BLaER1 (cell line): ENCODE data around the gene UQCRH.

Experiments used
- H3K27ac ChIP-seq: shearing (Covaris generic); formaldehyde crosslinking; 2 replicates; pipeline ENCODE4 v1.8.1; 2022
- H3K27me3 ChIP-seq: shearing (Covaris generic); formaldehyde crosslinking; 2 replicates; pipeline ENCODE4 v1.8.1; 2022
- H3K36me3 ChIP-seq: shearing (Covaris generic); formaldehyde crosslinking; 2 replicates; pipeline ENCODE4 v1.8.1; 2022
- H3K4me1 ChIP-seq: shearing (Covaris generic); formaldehyde crosslinking; 2 replicates; pipeline ENCODE4 v1.8.1; 2022
- H3K4me2 ChIP-seq: shearing (Covaris generic); formaldehyde crosslinking; 2 replicates; pipeline ENCODE4 v1.8.1; 2022
- H3K4me3 ChIP-seq: shearing (Covaris generic); formaldehyde crosslinking; 2 replicates; pipeline ENCODE4 v1.8.1; 2022
- H3K9ac ChIP-seq: shearing (Covaris generic); formaldehyde crosslinking; 2 replicates; pipeline ENCODE4 v1.8.1; 2022
- H3K9me3 ChIP-seq: shearing (Covaris generic); formaldehyde crosslinking; 2 replicates; pipeline ENCODE4 v1.8.1; 2022
- H4K20me1 ChIP-seq: shearing (Covaris generic); formaldehyde crosslinking; 2 replicates; pipeline ENCODE4 v1.8.1; 2022
- Cebpa-rat ChIP-seq: shearing (Covaris generic); IDR thresholded peaks from 2 replicates; pipeline ENCODE4 v1.8.1; 2022

Gene UQCRH

DNA sequence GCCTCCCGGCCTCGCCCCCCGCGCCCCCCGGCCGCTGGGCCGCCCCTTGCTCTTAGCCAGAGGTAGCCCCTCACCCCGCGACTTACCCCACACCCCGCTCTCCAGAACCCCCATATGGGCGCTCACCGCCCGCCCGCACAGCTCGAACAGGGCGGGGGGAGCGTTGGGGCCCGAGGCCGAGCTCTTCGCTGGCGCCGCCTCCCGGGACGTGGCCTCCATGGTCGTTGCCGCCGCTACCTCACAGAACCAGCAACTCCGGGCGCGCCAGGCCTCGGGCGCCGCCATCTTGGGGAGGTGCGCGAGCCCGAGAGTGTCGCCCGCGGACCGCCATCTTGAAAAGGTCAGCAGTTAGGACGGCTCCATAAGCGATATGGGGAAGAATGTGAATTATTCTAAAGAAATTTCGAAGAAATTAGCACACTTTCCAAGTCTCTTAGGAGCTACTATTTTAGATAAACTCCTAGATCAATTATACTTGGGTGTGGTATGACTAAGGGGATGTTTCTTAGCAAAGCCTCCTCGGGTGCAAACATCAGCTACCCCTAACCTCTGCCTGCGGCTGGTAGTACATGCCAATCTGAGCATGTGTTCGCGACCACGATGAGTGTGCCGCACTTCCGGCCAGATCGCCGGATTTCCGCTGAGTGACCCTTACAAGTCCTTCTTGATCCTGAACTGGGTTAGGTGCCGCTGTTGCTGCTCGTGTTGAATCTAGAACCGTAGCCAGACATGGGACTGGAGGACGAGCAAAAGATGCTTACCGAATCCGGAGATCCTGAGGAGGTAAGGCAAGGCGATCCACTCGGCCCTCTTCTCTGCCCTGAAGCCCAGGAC, at the start of gene UQCRH, which contains the start of gene LRRC41:
UQCRH (plus strand) TSS at position 661 of the 834 bp plus-strand sequence; CDS start at position 730, 69 bp downstream.
LRRC41 (minus strand) TSS at position 579 of the 834 bp plus-strand sequence; CDS start at position 285, 294 bp downstream.
- H3K4me1 ChIP-seq = peaks cover 55% of the 10 kb centered on the region
- TF ChIP-seq Cebpa-rat = no peak
- H3K9ac ChIP-seq = peak within 1 kb of the TSS; percentile 100
- peak within 1 kb of the TSS; percentile 94 for H3K4me2 ChIP-seq
- H3K36me3 ChIP-seq = peaks cover 30% of the 10 kb centered on the region
- H3K27me3 ChIP-seq = no peaks in the 10 kb centered on the region
- H3K27ac ChIP-seq = peak within 1 kb of the TSS; percentile 99
- H3K9me3 ChIP-seq = no peaks in the 10 kb centered on the region
- H3K4me3 ChIP-seq = peak within 1 kb of the TSS; percentile 96
- peaks cover 80% of the 10 kb centered on the region for H4K20me1 ChIP-seq

DNA sequence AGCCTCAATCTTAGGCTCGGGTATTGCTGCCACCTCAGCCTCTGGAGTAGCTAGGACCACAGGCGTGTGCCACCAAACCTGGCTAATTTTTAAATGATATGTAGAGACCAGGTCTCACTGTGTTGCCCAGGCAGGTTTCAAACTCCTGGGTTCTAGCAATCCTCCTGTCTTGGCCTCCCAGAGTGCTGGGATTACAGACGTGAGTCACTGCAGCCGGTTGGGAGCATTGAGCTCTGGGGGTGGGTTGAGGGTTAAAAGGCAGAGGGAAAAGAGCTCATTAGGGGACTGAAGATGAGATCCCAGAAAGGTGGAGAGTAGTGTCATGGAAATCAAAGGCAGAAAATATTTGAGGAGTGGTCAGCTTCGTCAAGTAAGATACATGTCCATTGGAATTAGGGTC, 48.8 kb upstream of the UQCRH start:
- Histone ChIP-seq H3K9ac (no peak overlapping the region), H3K4me3 (no peak overlapping the region), H4K20me1 (peaks cover under 1% of the 10 kb centered on the region; the same call in 1 of the 2 replicates), H3K27ac (no peak overlapping the region), H3K9me3 (no peaks in the 10 kb centered on the region), H3K27me3 (no peaks in the 10 kb centered on the region), H3K4me1 (0 out of 2 replicates have a peak, but pooled peaks cover under 1% of the 10 kb centered on the region), H3K36me3 (peaks cover 99% of the 10 kb centered on the region), H3K4me2 (no peak overlapping the region)
- no peak for TF ChIP-seq Cebpa-rat

DNA sequence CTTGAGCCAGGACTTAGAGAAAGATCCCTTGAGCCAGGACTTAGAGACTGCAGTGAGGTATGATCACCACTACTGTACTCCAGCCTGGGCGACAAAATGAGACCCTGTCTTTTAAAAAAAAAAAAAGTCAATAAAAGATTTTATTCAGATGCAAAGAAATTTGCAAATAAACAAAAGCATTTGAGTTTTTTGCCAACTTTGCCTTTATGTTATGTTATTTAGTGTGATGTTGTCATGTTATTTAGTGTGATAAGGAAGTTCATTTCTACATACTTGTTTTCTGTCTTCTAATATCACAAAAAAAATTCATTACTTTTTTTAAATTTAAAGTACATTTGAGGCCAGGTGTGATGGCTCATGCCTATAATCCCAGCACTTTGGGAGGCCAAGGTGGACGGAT, 47.0 kb upstream of the UQCRH start:
- Histone ChIP-seq H3K9me3 (no peaks in the 10 kb centered on the region), H3K4me3 (no peak overlapping the region), H3K27ac (no peak overlapping the region), H3K36me3 (peaks cover 99% of the 10 kb centered on the region), H4K20me1 (peaks cover 8% of the 10 kb centered on the region; the same call in 1 of the 2 replicates), H3K27me3 (no peaks in the 10 kb centered on the region), H3K4me1 (no peaks in the 10 kb centered on the region), H3K9ac (no peak overlapping the region), H3K4me2 (no peak overlapping the region)
- TF ChIP-seq Cebpa-rat = no peak

DNA sequence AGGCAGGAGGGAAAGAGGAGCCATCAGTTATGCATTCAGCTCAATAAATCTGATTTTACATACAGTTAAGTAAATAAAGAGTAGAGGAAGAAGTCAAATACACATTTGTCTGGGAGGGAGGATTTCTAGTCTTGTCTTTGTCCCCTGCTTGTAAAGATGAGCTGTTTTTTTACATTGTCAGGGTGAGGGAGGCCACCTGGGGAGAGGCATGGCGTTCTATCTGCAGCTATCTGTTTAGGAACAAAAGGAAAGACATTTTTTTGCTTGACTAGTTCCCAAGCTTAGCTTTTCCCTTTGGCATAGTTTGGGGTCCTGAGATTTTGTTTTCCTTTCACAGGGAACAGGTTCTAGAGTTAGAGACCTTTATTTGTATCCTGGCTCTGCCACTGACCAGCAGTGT, 41.0 kb upstream of the UQCRH start:
- Histone ChIP-seq H3K9ac (no peak overlapping the region; the same call in 1 of the 2 replicates), H3K27me3 (no peaks in the 10 kb centered on the region), H3K27ac (no peak overlapping the region), H3K4me3 (no peak overlapping the region), H4K20me1 (peaks cover 8% of the 10 kb centered on the region; the same call in 1 of the 2 replicates), H3K36me3 (peaks cover 100% of the 10 kb centered on the region), H3K4me2 (no peak overlapping the region), H3K4me1 (no peaks in the 10 kb centered on the region), H3K9me3 (no peaks in the 10 kb centered on the region)
- no peak for TF ChIP-seq Cebpa-rat

DNA sequence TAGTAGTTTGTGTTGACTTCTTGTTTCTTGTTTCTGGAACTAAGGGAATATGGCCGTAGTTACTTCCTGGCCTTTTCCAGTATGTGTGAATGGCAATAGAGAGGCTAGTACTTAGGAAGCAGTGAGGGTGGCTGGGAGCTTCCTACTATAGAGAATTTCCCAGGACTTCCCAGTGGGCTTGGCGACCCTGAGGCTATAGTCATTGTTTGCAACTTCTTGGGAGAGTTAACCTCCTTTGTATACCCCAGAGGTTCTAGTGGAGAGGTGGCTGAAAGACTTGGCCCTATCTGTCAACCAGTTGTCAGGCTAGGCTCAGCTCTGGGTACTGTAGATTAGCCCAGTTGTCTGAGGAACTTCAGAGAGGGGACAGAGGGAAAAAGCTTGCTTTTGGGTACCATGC, 40.4 kb upstream of the UQCRH start:
- Histone ChIP-seq H3K27ac (no peak overlapping the region), H3K27me3 (no peaks in the 10 kb centered on the region), H3K9ac (no peak overlapping the region), H3K4me2 (no peak overlapping the region), H3K4me3 (no peak overlapping the region), H4K20me1 (peaks cover 8% of the 10 kb centered on the region; the same call in 1 of the 2 replicates), H3K4me1 (no peaks in the 10 kb centered on the region), H3K36me3 (peaks cover 100% of the 10 kb centered on the region), H3K9me3 (no peaks in the 10 kb centered on the region)
- no peak for TF ChIP-seq Cebpa-rat

DNA sequence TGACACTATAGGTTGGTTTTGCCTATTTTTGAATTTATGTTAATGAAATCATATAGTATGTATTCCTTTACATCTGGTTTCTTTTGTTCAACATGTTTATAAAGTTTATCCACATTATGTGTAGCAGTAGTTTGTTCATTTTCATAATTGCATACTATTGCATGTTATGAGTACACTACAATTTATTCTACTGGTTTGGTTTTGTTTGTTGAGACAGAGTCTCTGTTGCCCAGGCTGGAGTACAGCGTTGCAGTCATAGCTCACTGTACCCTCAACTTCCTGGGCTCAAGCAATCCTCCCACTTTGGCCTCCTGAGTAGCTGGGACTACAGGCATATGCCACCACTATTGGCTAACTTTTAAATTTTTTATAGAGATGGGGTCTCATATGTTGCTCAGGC, 34.9 kb upstream of the UQCRH start:
- Histone ChIP-seq H3K4me2 (no peak overlapping the region), H3K27ac (no peak overlapping the region), H3K9ac (no peak overlapping the region), H3K36me3 (peaks cover 100% of the 10 kb centered on the region), H3K4me1 (no peaks in the 10 kb centered on the region), H4K20me1 (no peaks in the 10 kb centered on the region), H3K4me3 (no peak overlapping the region), H3K27me3 (no peaks in the 10 kb centered on the region), H3K9me3 (no peaks in the 10 kb centered on the region)
- no peak for TF ChIP-seq Cebpa-rat

DNA sequence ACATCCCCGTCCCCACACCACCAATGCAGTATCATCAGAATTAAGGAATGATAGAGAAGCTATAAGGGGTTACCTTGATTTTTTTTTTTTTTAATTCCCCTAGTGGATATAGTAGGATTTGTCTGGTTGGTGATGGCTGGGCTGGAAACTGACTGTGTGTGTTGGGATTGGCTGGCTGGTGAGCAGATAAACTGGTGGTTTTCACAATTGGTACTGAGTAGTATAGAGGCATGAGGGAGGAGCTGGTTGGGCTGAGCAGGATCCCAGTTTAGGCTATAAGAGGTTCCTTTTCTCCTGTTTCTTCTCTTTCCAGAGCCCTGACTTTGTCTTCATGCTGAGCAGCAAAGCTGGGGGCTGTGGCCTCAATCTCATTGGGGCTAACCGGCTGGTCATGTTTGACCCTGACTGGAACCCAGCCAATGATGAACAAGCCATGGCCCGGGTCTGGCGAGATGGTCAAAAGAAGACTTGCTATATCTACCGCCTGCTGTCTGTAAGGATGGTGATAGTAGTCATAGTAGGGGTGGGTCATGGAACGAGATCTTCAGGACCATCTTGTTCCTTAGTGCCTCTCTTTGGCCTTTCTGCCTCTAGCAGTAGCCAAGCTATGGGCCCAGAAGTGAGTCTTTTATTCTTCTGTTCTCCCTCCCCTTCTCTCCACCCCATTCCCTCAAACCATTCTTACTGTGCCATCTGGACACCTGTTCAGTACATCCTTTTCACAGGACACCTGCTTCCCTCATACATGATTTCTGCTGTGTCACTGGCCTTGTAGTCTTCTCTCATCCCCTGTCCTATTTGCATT, 29.1 kb upstream of the UQCRH start:
- peaks cover 100% of the 10 kb centered on the region for H3K36me3 ChIP-seq
- no peak for TF ChIP-seq Cebpa-rat
- H3K4me1 ChIP-seq = no peaks in the 10 kb centered on the region
- no peak overlapping the region for H3K27ac ChIP-seq
- no peak overlapping the region for H3K4me2 ChIP-seq
- H3K9ac ChIP-seq = no peak overlapping the region
- H3K9me3 ChIP-seq = no peaks in the 10 kb centered on the region
- no peaks in the 10 kb centered on the region for H3K27me3 ChIP-seq
- H3K4me3 ChIP-seq = no peak overlapping the region
- H4K20me1 ChIP-seq = no peaks in the 10 kb centered on the region

- TF ChIP-seq Cebpa-rat = no peak
- no peak overlapping the region for H3K9ac ChIP-seq
- H4K20me1 ChIP-seq = peaks cover 5% of the 10 kb centered on the region; the same call in 1 of the 2 replicates
- H3K4me1 ChIP-seq = no peaks in the 10 kb centered on the region
- no peaks in the 10 kb centered on the region for H3K27me3 ChIP-seq
- no peak overlapping the region for H3K4me3 ChIP-seq
- peaks cover 100% of the 10 kb centered on the region for H3K36me3 ChIP-seq
- H3K27ac ChIP-seq = no peak overlapping the region
- H3K9me3 ChIP-seq = no peaks in the 10 kb centered on the region
- H3K4me2 ChIP-seq = no peak overlapping the region
Measured at GRCh38 chr1:46275030-46275337, 28.5 kb upstream of the UQCRH start.

DNA sequence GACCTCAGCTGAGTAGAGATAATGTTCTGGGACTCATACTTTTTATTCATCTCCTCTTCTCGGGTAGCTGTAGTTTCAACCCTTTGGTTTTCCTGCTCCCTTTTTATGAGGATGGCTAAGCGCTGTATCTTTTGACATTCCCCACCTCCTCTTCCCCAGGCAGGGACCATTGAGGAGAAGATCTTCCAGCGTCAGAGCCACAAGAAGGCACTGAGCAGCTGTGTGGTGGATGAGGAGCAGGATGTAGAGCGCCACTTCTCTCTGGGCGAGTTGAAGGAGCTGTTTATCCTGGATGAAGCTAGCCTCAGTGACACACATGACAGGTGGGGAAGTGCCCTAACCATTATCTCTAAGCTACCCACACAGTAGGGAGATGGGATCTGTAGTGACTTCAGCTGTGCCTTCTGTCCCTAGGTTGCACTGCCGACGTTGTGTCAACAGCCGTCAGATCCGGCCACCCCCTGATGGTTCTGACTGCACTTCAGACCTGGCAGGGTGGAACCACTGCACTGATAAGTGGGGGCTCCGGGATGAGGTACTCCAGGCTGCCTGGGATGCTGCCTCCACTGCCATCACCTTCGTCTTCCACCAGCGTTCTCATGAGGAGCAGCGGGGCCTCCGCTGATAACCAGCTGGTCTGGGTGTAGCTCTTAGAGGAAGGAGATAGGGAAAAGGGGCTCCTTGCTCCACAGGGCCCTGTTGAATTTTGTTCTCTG, 25.7 kb upstream of the UQCRH start:
- no peak for TF ChIP-seq Cebpa-rat
- Histone ChIP-seq H3K27ac (no peak overlapping the region), H3K27me3 (no peaks in the 10 kb centered on the region), H3K4me2 (no peak overlapping the region), H3K9ac (no peak overlapping the region), H3K36me3 (peaks cover 100% of the 10 kb centered on the region), H3K9me3 (no peaks in the 10 kb centered on the region), H3K4me1 (no peaks in the 10 kb centered on the region), H4K20me1 (peaks cover 21% of the 10 kb centered on the region), H3K4me3 (no peak overlapping the region)
